Measurements from ENCODE around the gene AGAP1.

DNA sequence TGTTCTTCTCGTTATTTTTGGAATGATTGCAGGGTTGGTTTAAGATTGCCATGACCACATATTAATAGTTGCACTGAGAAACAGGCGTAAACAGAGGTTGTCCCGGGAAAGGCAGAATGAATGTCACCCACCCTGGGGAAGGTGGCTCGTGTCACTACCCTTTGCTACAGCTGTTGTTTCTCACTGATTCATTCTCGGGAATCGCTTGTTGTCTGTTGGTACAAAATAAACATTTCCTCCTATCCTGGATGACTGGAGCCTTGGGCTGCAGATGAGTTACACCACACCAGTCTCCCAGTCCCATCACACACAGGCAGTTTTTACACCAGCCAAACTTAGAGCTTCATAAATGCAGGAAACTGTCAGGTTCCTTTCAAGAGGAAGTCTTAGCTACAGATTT, 457.6 kb downstream of the AGAP1 start:
- TF ChIP-seq, protein P1, sequence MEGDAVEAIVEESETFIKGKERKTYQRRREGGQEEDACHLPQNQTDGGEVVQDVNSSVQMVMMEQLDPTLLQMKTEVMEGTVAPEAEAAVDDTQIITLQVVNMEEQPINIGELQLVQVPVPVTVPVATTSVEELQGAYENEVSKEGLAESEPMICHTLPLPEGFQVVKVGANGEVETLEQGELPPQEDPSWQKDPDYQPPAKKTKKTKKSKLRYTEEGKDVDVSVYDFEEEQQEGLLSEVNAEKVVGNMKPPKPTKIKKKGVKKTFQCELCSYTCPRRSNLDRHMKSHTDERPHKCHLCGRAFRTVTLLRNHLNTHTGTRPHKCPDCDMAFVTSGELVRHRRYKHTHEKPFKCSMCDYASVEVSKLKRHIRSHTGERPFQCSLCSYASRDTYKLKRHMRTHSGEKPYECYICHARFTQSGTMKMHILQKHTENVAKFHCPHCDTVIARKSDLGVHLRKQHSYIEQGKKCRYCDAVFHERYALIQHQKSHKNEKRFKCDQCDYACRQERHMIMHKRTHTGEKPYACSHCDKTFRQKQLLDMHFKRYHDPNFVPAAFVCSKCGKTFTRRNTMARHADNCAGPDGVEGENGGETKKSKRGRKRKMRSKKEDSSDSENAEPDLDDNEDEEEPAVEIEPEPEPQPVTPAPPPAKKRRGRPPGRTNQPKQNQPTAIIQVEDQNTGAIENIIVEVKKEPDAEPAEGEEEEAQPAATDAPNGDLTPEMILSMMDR (IDR thresholded peaks at IDR 0.05), result no peak
- TF ChIP-seq POLR2A (IDR thresholded peaks at IDR 0.05) (no peak), EP300 (IDR thresholded peaks at IDR 0.05) (no peak)

All from sigmoid colon (tissue), 4 donors.